HL-60 (cell line): ENCODE measurements around the gene SIX5.

Experiments used
- DNase-seq, 2 experiments: peaks; one replicate each; pipeline ENCODE4 v3.0.0-alpha.2; 2010 to 2020; ENCODE audit warnings: low read depth in 1 of 2, low spot score in 1 of 2
- H3K27ac ChIP-seq: fragments of 250-450 bp; sonication (Bioruptor Pico); replicated peaks from 2 replicates; pipeline ENCODE4 v1.5.1; 2020; ENCODE audit warnings: mild to moderate bottlenecking, moderate library complexity
- H3K27me3 ChIP-seq: fragments of 250-450 bp; sonication (Bioruptor Pico); 2 replicates; pipeline ENCODE4 v1.5.1; 2021; ENCODE audit warnings: mild to moderate bottlenecking, moderate library complexity; ENCODE audit not compliant: insufficient read depth, poor library complexity, severe bottlenecking
- H3K4me3 ChIP-seq: replicated peaks from 2 replicates; pipeline ENCODE4 v1.5.1; 2011; ENCODE audit warnings: mild to moderate bottlenecking, control low read depth, low read length; ENCODE audit not compliant: insufficient read depth
- CTCF ChIP-seq: IDR thresholded peaks from one replicate; pipeline ENCODE4 v1.5.1; 2011; ENCODE audit warnings: low read length, control low read depth, inconsistent platforms; ENCODE audit not compliant: insufficient read depth
- GABPA ChIP-seq: IDR thresholded peaks from 2 replicates; pipeline ENCODE4 v1.6.1; 2012; ENCODE audit warnings: low read depth
- POLR2AphosphoS5 ChIP-seq: IDR thresholded peaks from 2 replicates; pipeline ENCODE4 v1.6.1; 2012; ENCODE audit warnings: low read depth
- REST ChIP-seq: IDR thresholded peaks from 2 replicates; pipeline ENCODE4 v1.6.1; 2012; ENCODE audit warnings: low read depth; ENCODE audit not compliant: insufficient replicate concordance
- SPI1 ChIP-seq: IDR thresholded peaks from 2 replicates; pipeline ENCODE4 v1.6.1; 2012; ENCODE audit warnings: low read depth, mild to moderate bottlenecking, borderline replicate concordance

Gene SIX5

GRCh38 chr19:45805719-45806118 is 36.7 kb upstream of the SIX5 start:
- TF ChIP-seq CTCF (no peak), POLR2AphosphoS5 (no peak), SPI1 (no peak), REST (no peak), GABPA (no peak)
- no peak for DNase-seq
- Histone ChIP-seq H3K4me3 (no peak overlapping the region), H3K27me3 (peaks cover 20% of the 10 kb centered on the region), H3K27ac (no peak overlapping the region)

- Histone ChIP-seq H3K27me3 (peaks cover 20% of the 10 kb centered on the region), H3K27ac (no peak overlapping the region), H3K4me3 (no peak overlapping the region)
- no peak for DNase-seq
- TF ChIP-seq GABPA (no peak), SPI1 (no peak), REST (no peak)
These were observed 35.8 kb upstream of the SIX5 start for GRCh38 chr19:45804959-45805230.

- Histone ChIP-seq H3K27ac (no peak overlapping the region), H3K4me3 (no peak overlapping the region), H3K27me3 (peaks cover 20% of the 10 kb centered on the region)
- TF ChIP-seq CTCF (no peak), POLR2AphosphoS5 (no peak), GABPA (no peak), REST (no peak), SPI1 (no peak)
- no peak for DNase-seq
These were observed 35.3 kb upstream of the SIX5 start for GRCh38 chr19:45804140-45804958.
